Skeletal muscle satellite cell (primary cell): ENCODE measurements around the gene KIF22.
"Not testable (repeated sequence)": the region's sequence is repeated elsewhere in the genome, so short reads cannot be mapped to it uniquely, and the experiment has no call there.

ENCODE experiments used
- H3K27me3 ChIP-seq: 2 replicates; pipeline ENCODE4 v1.7.0; 2013; ENCODE audit warnings: low read length; ENCODE audit not compliant: control insufficient read depth, insufficient read depth
- H3K36me3 ChIP-seq: 2 replicates; pipeline ENCODE4 v1.7.0; 2013; ENCODE audit warnings: mild to moderate bottlenecking, control low read depth, low read length; ENCODE audit not compliant: insufficient read depth
- H3K4me1 ChIP-seq: 2 replicates; pipeline ENCODE4 v1.7.0; 2013; ENCODE audit warnings: low read length; ENCODE audit not compliant: control insufficient read depth, insufficient read depth
- H3K4me2 ChIP-seq: 2 replicates; pipeline ENCODE4 v1.7.0; 2013; ENCODE audit warnings: mild to moderate bottlenecking, low read length
- H3K4me3 ChIP-seq: 2 replicates; pipeline ENCODE4 v1.7.0; 2013; ENCODE audit warnings: low read length
- H3K9ac ChIP-seq: 2 replicates; pipeline ENCODE4 v1.7.0; 2013; ENCODE audit warnings: mild to moderate bottlenecking, low read depth, low read length, moderate library complexity
- H3K9me3 ChIP-seq: replicated peaks from 2 replicates; pipeline ENCODE4 v1.7.0; 2013; ENCODE audit warnings: mild to moderate bottlenecking, control low read depth, low read length

KIF22 gene

DNA sequence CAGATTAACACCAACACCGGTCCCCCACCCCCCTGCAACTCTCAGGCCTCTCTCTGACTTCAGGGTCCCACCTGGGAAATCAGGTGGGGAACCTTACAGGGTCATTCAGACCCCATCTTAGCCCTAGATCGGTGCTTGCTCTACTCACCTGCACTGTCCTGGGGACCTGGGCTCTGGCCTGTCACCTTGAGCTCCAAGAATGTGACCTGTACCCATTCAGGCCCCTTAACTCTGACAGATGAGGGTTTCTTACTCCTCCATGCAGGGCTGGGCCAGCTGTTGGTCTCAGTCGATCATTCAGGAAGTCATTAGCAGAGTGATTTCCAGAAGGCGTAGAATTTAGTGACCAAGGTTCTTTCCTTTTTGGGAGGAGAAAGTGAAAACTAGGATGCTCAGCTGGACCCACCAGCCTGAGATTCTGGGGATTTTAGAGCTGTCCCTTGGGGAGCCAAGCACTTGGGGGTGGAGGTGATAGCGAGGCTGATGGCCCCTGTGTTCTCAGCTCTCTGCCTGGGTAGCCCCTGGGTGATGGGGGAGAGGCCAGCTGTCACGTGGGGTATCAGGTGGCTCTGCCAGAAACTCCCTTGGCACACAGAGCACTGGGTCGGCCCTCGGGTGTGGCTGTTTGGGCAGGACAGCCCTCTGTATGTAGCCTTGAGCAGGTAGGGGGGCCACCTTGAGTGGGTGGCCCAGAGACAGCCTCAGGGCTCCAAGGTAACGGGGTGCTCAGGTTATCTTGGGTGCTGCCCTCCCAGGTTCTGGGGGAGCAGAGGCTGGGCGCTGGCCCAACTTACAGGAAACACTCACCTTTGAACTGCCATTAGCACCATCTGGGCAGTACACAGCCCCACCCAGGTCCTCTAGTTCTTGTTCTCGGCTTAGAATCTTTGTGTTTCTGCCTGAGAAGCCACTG is 30.4 kb downstream of the KIF22 start:
- H3K9me3 ChIP-seq, result no peaks in the 10 kb centered on the region
- no peaks in the 10 kb centered on the region for H3K27me3 ChIP-seq
- peak overlapping the region; percentile 83 for H3K9ac ChIP-seq
- peak overlapping the region; percentile 81 for H3K4me3 ChIP-seq
- peaks cover 69% of the 10 kb centered on the region for H3K4me1 ChIP-seq
- peak overlapping the region; percentile 87 for H3K4me2 ChIP-seq
- peaks cover 8% of the 10 kb centered on the region for H3K36me3 ChIP-seq

DNA sequence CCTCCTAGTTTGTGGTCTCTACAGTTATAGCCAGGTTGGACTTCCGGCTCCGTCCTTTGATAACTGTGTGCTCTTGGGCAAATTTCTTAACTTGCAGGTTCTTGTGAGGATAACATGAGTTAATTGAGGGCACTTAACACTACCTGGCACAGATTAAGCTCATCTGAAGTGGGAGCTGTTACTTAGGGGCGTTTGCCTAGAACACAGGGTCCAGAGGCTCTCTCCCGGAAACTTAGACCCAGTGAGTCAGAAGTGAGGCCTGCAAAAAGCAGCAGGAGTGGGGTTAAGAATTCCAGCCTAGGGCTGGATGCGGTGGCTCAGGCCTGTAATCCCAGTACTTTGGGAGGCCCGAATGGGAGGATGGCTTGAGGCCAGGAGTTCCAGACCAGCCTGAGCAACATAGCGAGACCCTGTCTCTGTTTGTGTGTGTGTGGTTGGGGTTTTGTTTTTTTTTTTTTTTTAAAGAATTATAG is 31.1 kb downstream of the KIF22 start:
- Histone ChIP-seq H3K9ac (peak overlapping the region; percentile 83), H3K4me2 (peak overlapping the region; percentile 87), H3K27me3 (no peaks in the 10 kb centered on the region), H3K36me3 (peaks cover 8% of the 10 kb centered on the region), H3K4me1 (peaks cover 73% of the 10 kb centered on the region), H3K4me3 (peak overlapping the region; percentile 81), H3K9me3 (no peaks in the 10 kb centered on the region)

- Histone ChIP-seq H3K4me3 (peak overlapping the region; percentile 33), H3K27me3 (no peaks in the 10 kb centered on the region), H3K4me1 (peaks cover 66% of the 10 kb centered on the region), H3K4me2 (peak overlapping the region; percentile 74), H3K9me3 (no peaks in the 10 kb centered on the region), H3K9ac (peak overlapping the region; percentile 22), H3K36me3 (peaks cover 10% of the 10 kb centered on the region)
Measured at GRCh38 chr16:29824589-29825144, 34.1 kb downstream of the KIF22 start.

DNA sequence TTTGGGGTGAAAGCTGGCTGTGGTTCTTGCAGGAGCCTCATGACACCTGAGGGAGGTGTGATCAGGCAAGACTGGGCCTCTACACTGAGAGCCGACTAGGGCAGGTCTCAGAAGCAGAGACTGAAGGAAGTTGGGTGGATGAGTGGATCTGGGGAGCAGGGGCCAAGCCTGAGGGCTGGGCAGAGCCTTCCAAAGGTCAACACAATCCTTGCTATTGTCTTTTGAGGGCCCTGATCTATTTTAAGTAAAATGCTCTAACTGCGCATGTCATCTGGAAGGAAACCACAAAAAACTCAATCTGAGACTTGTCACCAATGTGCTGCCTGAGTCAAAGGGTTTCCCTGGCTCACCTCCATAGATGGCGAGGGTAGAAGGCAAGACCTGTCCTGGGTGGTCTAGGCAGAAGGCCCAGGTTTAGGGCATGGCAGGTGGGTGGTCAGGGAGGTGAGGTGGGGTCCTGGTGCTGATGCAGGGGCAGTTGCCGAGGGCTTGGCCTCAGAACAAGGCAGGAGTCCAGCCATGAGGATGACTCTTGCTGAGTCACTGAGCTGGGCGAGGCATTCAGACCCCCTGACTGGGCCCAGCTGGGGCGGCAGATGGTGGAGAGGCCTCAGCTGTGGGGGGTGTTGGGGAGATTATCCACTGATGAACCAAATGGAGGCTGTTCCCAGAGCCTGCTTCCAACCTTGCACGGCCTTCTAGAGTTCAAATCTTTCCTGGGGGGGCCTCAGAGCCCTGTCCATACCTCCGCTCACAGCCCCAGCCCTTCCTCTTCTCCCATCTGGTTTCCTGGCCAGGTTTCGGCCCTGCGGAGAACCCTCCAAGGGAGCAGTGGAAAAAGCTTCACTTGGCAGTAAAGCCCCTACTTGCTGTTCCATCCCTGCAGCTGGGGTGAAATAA is 34.8 kb downstream of the KIF22 start:
- Histone ChIP-seq H3K9me3 (no peaks in the 10 kb centered on the region), H3K27me3 (no peaks in the 10 kb centered on the region), H3K4me2 (peak overlapping the region; percentile 74), H3K36me3 (peaks cover 16% of the 10 kb centered on the region), H3K4me1 (peaks cover 61% of the 10 kb centered on the region), H3K9ac (peak overlapping the region; percentile 22), H3K4me3 (peak overlapping the region; percentile 33)

GRCh38 chr16:29826342-29826695 is 35.8 kb downstream of the KIF22 start:
- Histone ChIP-seq H3K4me2 (peak overlapping the region; percentile 74), H3K9ac (no peak overlapping the region), H3K27me3 (no peaks in the 10 kb centered on the region), H3K9me3 (no peaks in the 10 kb centered on the region), H3K36me3 (peaks cover 25% of the 10 kb centered on the region), H3K4me1 (peaks cover 55% of the 10 kb centered on the region), H3K4me3 (no peak overlapping the region)

- no peak overlapping the region for H3K4me2 ChIP-seq
- H3K9ac ChIP-seq, result no peak overlapping the region
- no peaks in the 10 kb centered on the region for H3K9me3 ChIP-seq
- H3K4me1 ChIP-seq, result peaks cover 11% of the 10 kb centered on the region
- peaks cover 59% of the 10 kb centered on the region for H3K36me3 ChIP-seq
- H3K4me3 ChIP-seq, result no peak overlapping the region
- no peaks in the 10 kb centered on the region for H3K27me3 ChIP-seq
Measured at GRCh38 chr16:29830774-29831173, 40.2 kb downstream of the KIF22 start.

- no peaks in the 10 kb centered on the region for H3K27me3 ChIP-seq
- H3K36me3 ChIP-seq, result peaks cover 64% of the 10 kb centered on the region
Measured at GRCh38 chr16:29831490-29831889, 40.9 kb downstream of the KIF22 start.

DNA sequence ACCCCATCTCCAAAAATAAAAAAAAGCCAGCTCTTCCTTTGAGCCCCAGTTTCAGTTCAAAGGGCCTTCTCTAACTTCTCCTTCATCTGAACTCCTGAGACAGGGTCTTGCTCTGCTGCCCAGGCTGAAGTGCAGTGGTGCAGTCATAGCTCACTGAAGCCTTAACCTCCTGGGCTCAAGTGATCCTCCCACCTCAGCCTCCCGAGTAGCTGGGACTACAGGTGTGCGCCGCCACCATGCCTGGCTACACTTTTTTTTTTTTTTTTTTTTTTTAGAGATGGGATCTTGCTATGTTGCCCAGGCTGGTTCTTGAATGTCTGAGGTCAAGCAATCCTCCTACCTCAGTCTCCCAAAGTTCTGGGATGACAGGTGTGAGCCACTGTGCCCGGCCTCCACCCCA is 42.7 kb downstream of the KIF22 start:
- not testable (repeated sequence) for H3K4me1 ChIP-seq, H3K4me2 ChIP-seq, H3K9ac ChIP-seq, H3K9me3 ChIP-seq, H3K4me3 ChIP-seq, H3K27me3 ChIP-seq
- H3K36me3 ChIP-seq, result peaks cover 74% of the 10 kb centered on the region

More at GRCh38 chr16:29831490-29831889, 40.9 kb downstream of the KIF22 start:
- no peak overlapping the region for H3K4me2 ChIP-seq
- H3K4me1 ChIP-seq, result peaks cover 5% of the 10 kb centered on the region
- H3K9me3 ChIP-seq, result no peaks in the 10 kb centered on the region
- H3K9ac ChIP-seq, result no peak overlapping the region
- no peak overlapping the region for H3K4me3 ChIP-seq

DNA sequence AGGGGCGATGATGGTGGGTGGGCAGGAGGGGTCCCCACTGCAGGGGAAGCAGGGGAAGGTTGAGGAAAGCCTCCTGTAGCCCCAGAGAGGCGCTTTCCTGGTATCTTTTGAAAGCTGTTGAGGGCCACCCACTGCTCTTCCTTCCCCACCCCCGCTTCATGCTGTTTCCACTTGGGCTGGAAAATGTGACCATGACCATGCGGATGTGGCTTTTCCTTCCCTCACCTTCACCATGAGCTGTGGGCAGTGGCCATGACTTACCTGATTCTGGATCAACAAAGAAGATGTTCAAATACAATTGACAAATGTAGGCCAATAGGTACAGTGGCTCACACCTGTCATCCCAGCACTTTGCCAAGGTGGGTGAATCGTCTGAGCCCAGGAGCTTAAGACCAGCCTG is 43.5 kb downstream of the KIF22 start:
- Histone ChIP-seq H3K9me3 (no peaks in the 10 kb centered on the region), H3K27me3 (no peaks in the 10 kb centered on the region), H3K4me1 (no peaks in the 10 kb centered on the region), H3K9ac (no peak overlapping the region), H3K4me2 (no peak overlapping the region), H3K36me3 (peaks cover 82% of the 10 kb centered on the region), H3K4me3 (no peak overlapping the region)

- Histone ChIP-seq H3K27me3 (no peaks in the 10 kb centered on the region), H3K4me3 (no peak overlapping the region), H3K4me1 (no peaks in the 10 kb centered on the region), H3K36me3 (peaks cover 87% of the 10 kb centered on the region), H3K9me3 (no peaks in the 10 kb centered on the region), H3K4me2 (no peak overlapping the region), H3K9ac (no peak overlapping the region)
Measured at GRCh38 chr16:29835926-29836325, 45.4 kb downstream of the KIF22 start.

DNA sequence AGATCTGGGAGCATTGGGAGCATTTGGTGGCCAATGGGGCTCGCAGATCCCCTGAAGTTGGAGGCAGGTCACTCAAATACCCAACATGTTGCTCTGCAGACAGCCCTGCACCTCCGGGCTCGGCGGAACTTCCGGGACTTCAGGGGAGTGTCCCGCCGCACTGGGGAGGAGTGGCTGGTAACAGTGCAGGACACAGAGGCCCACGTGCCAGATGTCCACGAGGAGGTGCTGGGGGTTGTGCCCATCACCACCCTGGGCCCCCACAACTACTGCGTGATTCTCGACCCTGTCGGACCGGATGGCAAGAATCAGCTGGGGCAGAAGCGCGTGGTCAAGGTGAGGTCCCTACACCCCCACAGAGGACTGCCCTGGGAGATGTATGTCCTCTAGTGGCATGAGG is 46.1 kb downstream of the KIF22 start:
- peaks cover 86% of the 10 kb centered on the region for H3K36me3 ChIP-seq

More for the DNA sequence above, 46.1 kb downstream of the KIF22 start:
- H3K9me3 ChIP-seq, result no peaks in the 10 kb centered on the region
- no peaks in the 10 kb centered on the region for H3K4me1 ChIP-seq
- no peak overlapping the region for H3K4me3 ChIP-seq
- no peak overlapping the region for H3K9ac ChIP-seq
- no peak overlapping the region for H3K4me2 ChIP-seq
- H3K27me3 ChIP-seq, result no peaks in the 10 kb centered on the region
